Mononuclear cell (primary cell): ENCODE measurements around the gene ZFP57. TPM values are rescaled to one million over a fixed set of nuclear protein-coding genes. Genes with fewer than 3 reads are reported as not detected.

ENCODE experiments used
- H3K27me3 ChIP-seq: 2 replicates; pipeline ENCODE4 v1.6.0; 2011; ENCODE audit warnings: low read length, control low read depth; ENCODE audit not compliant: insufficient read depth
- H3K4me1 ChIP-seq: 2 replicates; pipeline ENCODE4 v1.5.1; 2011; ENCODE audit warnings: mild to moderate bottlenecking, low read length, control low read depth; ENCODE audit not compliant: insufficient read depth
- H3K4me3 ChIP-seq: 2 replicates; pipeline ENCODE4 v1.5.1; 2011; ENCODE audit warnings: mild to moderate bottlenecking, low read length, moderate library complexity
- H3K9me3 ChIP-seq: 2 replicates; pipeline ENCODE4 v1.5.1; 2011; ENCODE audit warnings: low read depth, mild to moderate bottlenecking, control low read depth, low read length
- total RNA-seq: library from RNA; depleted of rRNA; stranded (reverse); fragments of >200 nt; gene quantifications from one replicate; pipeline ENCODE4 v1.2.3, GENCODE V29; 2012

Gene ZFP57
- total RNA-seq, 1 donor, result not detected

DNA sequence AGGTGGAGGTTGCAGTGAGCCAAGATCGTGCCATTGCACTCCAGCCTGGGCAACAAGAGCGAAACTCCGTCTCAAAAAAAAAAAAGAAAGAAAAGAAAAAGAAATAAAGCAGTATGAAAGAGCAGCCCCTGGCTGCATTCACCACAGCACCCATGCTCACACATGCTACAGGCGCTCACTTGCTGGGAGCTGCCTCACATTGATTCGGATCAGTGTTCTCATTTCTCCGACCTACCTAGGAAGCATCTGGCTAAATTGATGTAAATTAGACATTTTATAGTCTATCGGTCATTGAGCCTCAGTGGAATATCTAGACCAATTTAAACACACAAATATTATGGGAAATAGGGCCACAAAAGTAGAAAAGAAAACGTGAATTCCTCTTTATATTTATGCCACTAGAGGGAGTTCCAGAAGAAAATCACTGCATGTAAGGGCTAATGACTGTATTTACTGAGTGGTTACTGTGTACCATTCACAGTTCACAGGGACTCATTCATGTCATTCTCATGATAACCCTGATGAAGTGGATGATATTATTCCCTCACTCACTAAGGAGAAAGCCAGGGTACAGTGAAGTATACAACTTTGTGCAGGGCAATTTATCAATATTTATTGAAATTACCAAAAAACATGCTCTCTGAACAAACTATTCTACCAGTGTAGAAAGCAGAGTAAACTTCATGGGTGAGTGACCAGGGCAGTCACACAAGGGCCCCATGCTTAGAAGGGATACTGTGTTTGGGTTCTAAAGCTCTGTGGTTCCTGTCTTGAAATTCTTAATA is 29.3 kb downstream of the ZFP57 start:
- H3K9me3 ChIP-seq, result no peaks in the 10 kb centered on the region
- peaks cover 11% of the 10 kb centered on the region for H3K27me3 ChIP-seq
- H3K4me1 ChIP-seq, result peaks cover 13% of the 10 kb centered on the region

DNA sequence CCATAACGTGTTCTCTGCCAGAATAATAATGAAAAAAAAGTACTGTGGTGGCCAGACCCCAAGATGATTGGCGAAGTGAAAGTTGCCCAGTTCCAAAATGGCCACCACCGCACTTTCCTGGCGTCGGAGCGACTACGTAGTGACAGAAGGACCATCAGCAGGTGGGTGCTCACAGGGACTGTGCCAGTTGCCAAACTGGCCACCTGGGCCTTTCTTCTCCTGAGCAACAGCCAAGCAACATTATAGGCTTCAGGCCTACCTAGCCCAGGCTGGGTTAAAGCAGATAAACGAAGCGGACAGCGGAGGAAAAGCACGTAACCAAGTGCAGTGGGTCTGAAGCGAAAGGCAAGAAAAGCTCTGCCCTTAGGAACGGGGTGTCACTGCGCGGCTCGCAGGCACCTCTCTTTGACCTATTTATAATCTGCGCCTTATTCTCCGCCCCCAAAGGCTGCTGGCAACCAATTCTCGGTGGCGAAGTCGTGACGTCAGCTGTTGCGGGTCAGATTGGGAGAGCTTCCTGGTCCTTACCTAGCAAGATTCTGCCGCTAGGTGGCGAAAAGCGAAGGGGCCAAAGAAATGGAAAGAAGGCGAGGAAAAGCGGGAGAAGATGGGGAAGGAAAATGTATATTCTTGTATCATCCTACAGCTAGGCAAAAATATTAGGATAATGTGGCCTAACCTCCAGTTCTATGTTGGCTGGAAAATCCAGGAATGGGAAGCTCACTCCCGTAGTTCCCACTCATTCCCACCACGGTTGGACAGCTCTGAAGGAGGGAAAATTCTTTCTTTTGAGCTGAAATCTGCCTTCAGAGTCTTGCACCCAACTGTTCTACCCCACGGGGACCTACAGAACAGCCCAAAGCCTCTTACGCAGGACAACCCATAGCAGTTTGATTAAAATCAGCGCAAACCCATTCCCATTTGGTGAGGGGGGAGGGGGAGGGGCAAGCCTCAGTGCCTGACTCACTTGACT is 31.0 kb downstream of the ZFP57 start:
- Histone ChIP-seq H3K27me3 (peaks cover 5% of the 10 kb centered on the region), H3K4me1 (peaks cover 13% of the 10 kb centered on the region), H3K4me3 (peak overlapping the region; percentile 54), H3K9me3 (no peaks in the 10 kb centered on the region)

More for the DNA sequence above, 29.3 kb downstream of the ZFP57 start:
- H3K4me3 ChIP-seq, result no peak overlapping the region

DNA sequence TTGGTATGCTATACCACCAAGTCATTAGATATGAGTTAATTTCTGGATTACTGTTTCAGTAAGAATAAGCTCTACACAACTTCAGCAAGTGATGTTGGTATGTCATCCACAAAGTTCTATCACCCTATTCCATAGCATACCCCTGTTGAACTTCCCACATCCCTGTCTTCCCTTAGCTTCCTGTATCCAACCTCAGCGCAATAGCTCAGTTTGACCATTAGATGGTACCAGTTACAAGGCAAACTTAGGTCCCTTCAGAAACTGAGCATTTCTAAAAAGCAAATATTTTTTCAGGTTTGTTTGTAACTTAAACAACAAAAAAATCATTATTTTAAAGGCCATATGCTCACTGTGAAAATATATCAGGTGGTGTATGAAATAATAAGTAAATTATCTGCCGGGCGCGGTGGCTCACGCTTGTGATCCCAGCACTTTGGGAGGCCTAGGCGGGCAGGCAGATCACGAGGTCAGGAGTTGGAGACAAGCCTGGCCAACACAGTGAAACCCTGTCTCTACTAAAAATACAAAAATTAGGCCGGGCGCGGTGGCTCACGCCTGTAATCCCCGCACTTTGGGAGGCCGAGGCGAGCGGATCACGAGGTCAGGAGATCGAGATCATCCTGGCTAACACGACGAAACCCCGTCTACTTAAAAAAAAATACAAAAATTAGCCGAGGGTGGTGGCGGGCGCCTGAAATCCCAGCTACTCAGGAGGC is 32.9 kb downstream of the ZFP57 start:
- Histone ChIP-seq H3K4me3 (no peak overlapping the region), H3K27me3 (no peaks in the 10 kb centered on the region), H3K4me1 (peaks cover 10% of the 10 kb centered on the region), H3K9me3 (no peaks in the 10 kb centered on the region)

DNA sequence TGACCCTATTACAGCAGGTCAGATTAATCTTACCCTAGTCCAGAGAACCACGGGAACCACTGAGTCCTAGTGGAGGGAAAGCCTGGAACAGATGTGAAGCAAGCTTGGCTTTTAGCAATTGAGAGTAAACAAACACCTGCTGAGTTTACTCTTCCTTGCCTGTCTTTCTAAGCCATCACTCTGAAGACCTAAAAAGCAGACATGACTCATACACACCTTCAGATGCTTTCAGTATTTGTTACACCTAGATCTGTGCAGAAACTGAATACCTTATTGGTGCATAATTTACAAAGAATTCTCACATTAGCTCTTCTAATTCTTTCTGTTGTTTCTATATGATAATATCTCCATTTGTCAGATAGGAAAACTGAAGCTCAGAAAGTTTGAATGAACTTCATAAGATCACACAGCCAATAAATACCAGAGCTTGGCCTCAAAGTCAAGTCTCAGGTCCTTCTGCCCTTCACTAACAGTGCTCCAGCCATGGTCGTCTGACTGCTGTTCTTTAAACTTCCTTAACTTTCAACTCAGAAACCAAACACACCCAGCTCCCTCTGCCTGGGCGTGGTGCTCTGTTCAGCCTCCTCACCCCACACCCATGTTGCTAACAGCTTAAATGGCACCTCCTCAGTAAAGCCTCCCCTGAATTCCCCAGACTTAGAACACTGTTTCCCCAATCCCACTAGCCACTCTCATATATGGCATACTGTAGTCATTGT is 39.4 kb downstream of the ZFP57 start:
- no peaks in the 10 kb centered on the region for H3K9me3 ChIP-seq
- peaks cover 16% of the 10 kb centered on the region for H3K4me1 ChIP-seq
- H3K4me3 ChIP-seq, result no peak overlapping the region
- H3K27me3 ChIP-seq, result no peaks in the 10 kb centered on the region

DNA sequence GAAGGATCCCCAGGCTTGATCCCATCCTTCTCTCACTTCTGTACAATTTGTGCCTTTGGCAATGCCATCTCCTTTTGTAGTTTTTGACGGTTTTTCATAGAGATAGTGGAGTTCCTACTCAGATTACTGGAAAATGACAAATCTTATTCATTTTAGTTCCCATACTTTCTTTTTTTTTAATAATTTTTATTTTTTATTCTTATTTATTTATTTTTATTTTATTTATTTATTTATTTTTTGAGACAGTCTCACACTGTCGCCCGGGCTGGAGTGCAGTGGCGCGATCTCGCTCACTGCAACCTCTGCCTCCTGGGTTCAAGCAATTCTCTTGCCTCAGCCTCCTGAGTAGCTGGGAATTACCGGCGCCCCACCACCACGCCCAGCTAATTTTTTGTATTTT is 43.7 kb downstream of the ZFP57 start:
- no peaks in the 10 kb centered on the region for H3K9me3 ChIP-seq
- peaks cover 35% of the 10 kb centered on the region for H3K4me1 ChIP-seq
- no peak overlapping the region for H3K4me3 ChIP-seq
- H3K27me3 ChIP-seq, result no peaks in the 10 kb centered on the region

DNA sequence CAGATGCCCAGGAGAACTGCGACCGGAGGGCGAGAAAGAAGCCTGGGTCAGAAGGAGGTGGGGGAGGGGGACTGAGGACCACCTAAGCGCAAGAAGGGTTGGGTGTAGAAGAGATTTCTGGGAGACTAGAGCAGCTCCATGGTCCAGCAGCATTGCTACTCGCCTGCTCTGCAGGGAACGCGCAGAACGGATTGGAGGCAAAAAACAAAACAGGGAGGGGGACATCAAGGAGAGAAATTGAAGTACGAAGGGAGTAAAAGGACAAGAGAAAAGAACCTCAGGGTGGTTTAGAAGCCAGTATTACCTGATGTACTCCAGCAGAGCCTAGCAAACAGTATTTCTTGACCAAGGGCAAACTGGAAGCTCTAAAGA is 47.4 kb downstream of the ZFP57 start:
- H3K9me3 ChIP-seq, result no peaks in the 10 kb centered on the region
- H3K4me1 ChIP-seq, result peaks cover 46% of the 10 kb centered on the region
- H3K4me3 ChIP-seq, result peak overlapping the region; percentile 57
- H3K27me3 ChIP-seq, result peaks cover 28% of the 10 kb centered on the region

DNA sequence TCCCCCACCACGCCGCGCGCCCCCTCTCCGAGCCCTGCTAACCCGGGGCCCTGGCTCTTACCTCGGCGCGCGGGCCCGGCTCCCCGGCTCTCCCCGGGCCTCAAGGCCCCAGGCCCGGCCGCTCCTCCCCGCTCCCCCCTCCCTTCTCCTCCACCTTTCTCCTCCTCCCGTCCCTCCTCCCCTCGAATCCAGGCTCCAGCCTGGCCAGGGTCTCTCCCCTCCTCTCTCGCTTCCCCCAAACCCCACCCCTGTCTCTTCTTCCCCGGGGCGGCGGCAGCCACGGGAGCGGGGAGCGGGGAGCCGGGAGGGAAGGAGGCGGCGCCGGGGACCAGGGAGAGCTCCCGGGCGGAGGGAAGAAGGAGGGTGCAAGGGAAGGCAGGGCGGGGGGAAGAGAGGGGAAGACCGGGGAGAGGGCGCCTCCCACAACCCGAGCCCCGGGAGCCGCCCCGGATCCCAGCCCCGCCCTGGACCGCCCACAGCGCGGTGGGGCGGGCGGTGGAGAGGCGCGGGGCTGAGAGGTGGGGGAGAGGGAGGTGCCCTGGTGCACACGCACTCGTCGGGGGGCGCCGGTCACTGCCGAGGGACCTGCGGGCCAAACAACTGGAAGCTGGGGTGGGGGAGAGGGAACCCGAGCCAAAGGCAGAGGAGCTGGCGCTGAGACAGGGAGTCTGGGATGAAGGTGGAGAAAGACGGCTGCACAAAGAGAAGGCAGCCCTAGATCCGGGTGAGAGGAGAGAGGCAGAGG is 48.0 kb downstream of the ZFP57 start, which contains the start of gene GABBR1:
Gene GABBR1 (minus strand): TSS at position 395 of the 745 bp plus-strand sequence. CDS start 798 bp downstream, outside the sequence.
- peak within 1 kb of the TSS; percentile 57 for H3K4me3 ChIP-seq
- H3K9me3 ChIP-seq, result no peaks in the 10 kb centered on the region
- H3K27me3 ChIP-seq, result peaks cover 28% of the 10 kb centered on the region
- peaks cover 49% of the 10 kb centered on the region for H3K4me1 ChIP-seq

DNA sequence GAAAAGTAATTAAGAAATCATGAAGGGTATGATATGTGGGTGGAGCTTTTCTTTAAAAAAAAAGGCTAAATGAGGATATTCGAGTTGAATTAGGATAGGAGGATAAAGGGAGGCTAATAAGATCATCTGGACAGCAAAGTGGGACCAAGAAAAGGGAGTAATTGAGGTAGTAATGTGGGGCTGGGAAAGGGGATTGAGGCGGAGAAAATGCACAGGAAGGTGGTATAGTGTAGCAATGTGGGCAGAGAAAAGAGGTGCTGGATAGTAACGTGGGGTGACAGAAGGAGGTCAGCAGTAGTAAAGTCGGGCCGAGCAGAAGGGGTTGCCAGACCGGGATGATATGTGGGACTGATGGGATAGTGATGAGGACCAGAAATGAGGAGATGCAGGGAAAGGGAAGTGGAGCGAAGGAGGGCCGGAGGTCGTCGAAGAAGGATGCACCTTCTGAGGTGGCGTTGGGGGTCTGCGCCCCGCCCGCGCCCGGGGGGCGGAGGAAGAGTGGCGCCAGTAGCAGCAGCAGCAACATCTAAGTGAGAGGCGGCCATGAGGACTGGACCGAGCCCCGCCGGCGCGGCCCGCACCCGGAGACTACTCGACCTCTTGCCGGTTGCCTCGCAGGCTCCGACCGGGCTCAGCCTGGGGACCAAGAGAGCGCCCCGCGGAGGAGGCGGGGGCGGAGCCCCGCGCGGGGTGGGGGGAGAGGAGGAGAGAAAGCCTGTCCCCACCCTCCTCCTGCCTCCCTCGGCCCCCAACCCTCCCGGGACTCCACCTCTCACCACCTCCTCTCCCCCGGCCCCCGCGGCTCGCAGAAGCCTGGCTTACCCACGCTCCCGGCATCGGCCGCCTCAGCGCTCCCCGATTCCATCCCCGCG is 48.9 kb downstream of the ZFP57 start:
- peak overlapping the region; percentile 57 for H3K4me3 ChIP-seq
- H3K9me3 ChIP-seq, result no peaks in the 10 kb centered on the region
- H3K27me3 ChIP-seq, result peaks cover 28% of the 10 kb centered on the region
- peaks cover 49% of the 10 kb centered on the region for H3K4me1 ChIP-seq

DNA sequence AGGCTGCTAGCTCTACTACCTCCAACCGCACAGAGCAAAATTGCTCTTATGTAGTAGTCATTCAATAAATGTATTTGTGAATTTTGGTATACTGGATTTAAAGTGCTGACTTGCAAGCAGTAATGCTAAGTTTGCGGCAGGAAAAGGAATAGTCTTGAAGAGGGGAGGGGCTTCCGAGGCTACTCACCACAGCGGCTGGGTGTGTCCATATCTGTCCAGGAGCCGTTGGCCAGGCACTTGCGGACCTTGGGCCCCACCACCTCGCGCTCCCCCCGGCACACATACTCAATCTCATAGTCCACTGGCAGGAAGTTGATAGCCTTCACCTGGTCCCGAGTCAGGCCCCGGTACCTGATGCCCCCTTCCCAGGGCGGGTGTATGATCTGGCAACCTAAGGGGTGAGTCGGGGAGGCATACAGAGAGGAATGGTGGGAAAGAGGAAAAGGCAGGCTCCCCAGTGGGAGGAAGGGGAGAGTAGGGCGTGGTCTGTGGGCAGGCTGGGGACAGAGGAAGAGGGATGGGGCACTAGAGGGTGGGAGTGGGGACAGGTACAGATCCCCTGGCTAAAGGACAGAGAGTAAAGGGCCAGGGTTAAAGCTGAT is 49.6 kb downstream of the ZFP57 start:
- H3K27me3 ChIP-seq, result peaks cover 28% of the 10 kb centered on the region
- no peaks in the 10 kb centered on the region for H3K9me3 ChIP-seq
- H3K4me3 ChIP-seq, result no peak overlapping the region
- H3K4me1 ChIP-seq, result peaks cover 49% of the 10 kb centered on the region

DNA sequence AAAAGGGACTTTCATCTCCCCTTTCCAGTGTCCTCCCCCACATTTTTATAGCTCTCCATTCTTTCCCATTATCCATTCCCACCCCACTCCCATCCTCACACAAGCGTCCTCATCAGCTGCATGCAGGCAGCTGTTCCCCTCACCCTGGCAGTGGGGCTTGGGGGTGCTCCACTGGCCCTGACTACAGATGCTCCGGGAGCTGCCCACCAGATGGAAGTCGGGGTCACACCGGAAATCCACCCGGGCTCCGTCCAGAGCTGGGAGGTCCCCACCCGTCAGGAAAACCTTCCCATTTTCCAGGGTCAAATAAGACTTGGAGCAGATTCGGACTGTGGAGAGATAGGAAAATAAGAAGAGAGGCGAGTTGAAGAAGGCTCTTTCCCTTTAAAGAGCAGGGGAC is 50.6 kb downstream of the ZFP57 start:
- no peak overlapping the region for H3K4me3 ChIP-seq
- peaks cover 28% of the 10 kb centered on the region for H3K27me3 ChIP-seq
- H3K9me3 ChIP-seq, result no peaks in the 10 kb centered on the region
- peaks cover 49% of the 10 kb centered on the region for H3K4me1 ChIP-seq

DNA sequence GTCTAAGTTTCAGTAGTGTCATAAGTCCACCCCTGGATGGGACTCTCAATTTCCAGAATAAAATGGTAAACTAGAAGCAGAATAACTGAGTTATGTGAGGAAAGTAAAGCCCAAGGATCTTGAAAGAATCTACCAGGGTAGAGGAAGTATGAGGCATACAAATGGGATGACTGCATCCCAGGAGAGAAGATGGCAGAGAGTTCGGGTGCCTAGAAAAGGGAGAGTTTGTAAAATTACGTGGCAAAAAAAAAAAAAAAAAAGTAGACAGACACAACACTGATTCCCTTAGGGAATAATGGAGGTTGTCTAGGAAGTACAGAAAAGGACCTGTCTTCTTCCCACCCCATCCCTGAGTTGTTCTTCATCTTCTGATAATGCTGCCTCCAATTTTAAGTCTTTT is 51.4 kb downstream of the ZFP57 start:
- H3K4me1 ChIP-seq, result peaks cover 43% of the 10 kb centered on the region
- H3K9me3 ChIP-seq, result no peaks in the 10 kb centered on the region
- H3K4me3 ChIP-seq, result no peak overlapping the region
- peaks cover 28% of the 10 kb centered on the region for H3K27me3 ChIP-seq

DNA sequence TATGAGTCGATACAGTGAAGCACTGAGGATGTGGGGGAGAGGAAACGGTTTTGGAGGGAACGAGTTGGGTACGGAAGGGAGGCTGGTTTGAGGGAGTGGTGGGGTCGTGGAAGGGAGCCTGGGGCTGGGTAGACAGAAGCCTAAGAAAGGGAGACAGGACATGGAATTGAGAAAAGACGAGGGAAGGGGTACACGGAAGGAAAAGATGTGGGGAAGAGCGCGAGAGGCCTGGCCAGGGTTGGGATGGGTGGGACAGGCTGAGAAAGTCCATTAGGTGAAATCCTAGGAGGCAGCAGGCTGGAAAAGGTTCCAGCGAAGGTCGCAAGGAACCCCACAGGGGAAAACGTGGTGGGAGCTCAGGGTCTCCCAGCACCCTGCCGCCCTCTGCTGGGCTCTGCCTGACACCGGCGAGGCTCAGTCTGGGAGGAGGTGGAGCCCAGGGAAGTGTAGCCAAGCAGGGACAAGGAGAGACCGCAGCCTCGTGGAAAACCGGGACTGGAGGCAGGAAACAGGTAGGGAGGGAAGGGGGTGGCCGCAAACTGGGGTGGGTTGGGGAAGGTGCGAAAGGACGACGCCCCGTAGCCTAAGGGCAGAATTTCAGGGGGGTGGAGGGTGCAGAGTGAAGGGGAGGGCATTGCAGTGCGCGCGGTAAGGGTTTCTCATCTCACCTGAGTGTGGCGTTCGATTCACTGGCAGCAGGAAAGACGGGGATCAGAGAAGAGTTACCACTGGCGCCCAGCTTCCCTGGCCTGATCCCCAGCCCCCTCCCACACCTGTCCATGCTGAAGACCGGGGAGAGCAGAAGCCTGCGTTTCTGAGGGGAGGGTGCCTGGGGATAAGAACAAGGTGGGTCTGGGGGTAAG is 52.3 kb downstream of the ZFP57 start:
- peaks cover 28% of the 10 kb centered on the region for H3K27me3 ChIP-seq
- H3K4me3 ChIP-seq, result peak overlapping the region; percentile 50
- H3K9me3 ChIP-seq, result no peaks in the 10 kb centered on the region
- H3K4me1 ChIP-seq, result peaks cover 34% of the 10 kb centered on the region
